Mesenchymal stem cell (in vitro differentiated cells and primary cell): ENCODE results near the gene ABI2.
A peak's percentile ranks its signal among the peaks of the same experiment; 100 is the strongest.
"Not testable (repeated sequence)": the region's sequence is repeated elsewhere in the genome, so short reads cannot be mapped to it uniquely, and the experiment has no call there.

Experiments used
- DNase-seq: peaks from one replicate; pipeline ENCODE4 v3.0.0-alpha.2; 2013
- H2AFZ ChIP-seq: one replicate; pipeline ENCODE4 v1.6.1; 2013; ENCODE audit warnings: low read depth, mild to moderate bottlenecking, control low read depth, inconsistent platforms, low read length, moderate library complexity
- H2AK5ac ChIP-seq: 2 replicates; pipeline ENCODE4 v1.6.1; 2013; ENCODE audit warnings: low read length, moderate library complexity, mild to moderate bottlenecking, inconsistent platforms; ENCODE audit not compliant: severe bottlenecking
- H2BK120ac ChIP-seq: one replicate; pipeline ENCODE4 v1.6.1; 2013; ENCODE audit warnings: low read depth, mild to moderate bottlenecking, inconsistent platforms, low read length, moderate library complexity
- H2BK12ac ChIP-seq, 2 experiments: one replicate each; pipeline ENCODE4 v1.6.1; 2013; ENCODE audit warnings: inconsistent platforms in 2 of 2, low read length in 2 of 2, mild to moderate bottlenecking in 2 of 2, moderate library complexity in 2 of 2, control low read depth in 1 of 2
- H2BK15ac ChIP-seq: one replicate; pipeline ENCODE4 v1.6.1; 2013; ENCODE audit warnings: mild to moderate bottlenecking, low read depth, inconsistent platforms; ENCODE audit not compliant: poor library complexity, severe bottlenecking
- H2BK5ac ChIP-seq: 2 replicates; pipeline ENCODE4 v1.6.1; 2013; ENCODE audit warnings: low read depth, mild to moderate bottlenecking, low read length, control low read depth, inconsistent platforms; ENCODE audit not compliant: poor library complexity, severe bottlenecking
- H3K14ac ChIP-seq, 2 experiments: one replicate each; pipeline ENCODE4 v1.6.1; 2013; ENCODE audit warnings: inconsistent platforms in 2 of 2, low read length in 2 of 2, control low read depth in 1 of 2, mild to moderate bottlenecking in 1 of 2, moderate library complexity in 1 of 2
- H3K18ac ChIP-seq, 2 experiments: one replicate each; pipeline ENCODE4 v1.6.1; 2013; ENCODE audit warnings: inconsistent platforms in 2 of 2, low read length in 2 of 2, control low read depth in 1 of 2, low read depth in 1 of 2, mild to moderate bottlenecking in 1 of 2
- H3K23ac ChIP-seq, 2 experiments: one replicate each; pipeline ENCODE4 v1.6.1; 2013; ENCODE audit warnings: inconsistent platforms in 2 of 2, low read length in 2 of 2, mild to moderate bottlenecking in 2 of 2, moderate library complexity in 2 of 2, control low read depth in 1 of 2
- H3K27ac ChIP-seq: 2 replicates; pipeline ENCODE4 v1.5.1; 2013; ENCODE audit warnings: mild to moderate bottlenecking, moderate library complexity, low read length, control low read depth, inconsistent platforms; ENCODE audit not compliant: poor library complexity, severe bottlenecking
- H3K27me3 ChIP-seq, 2 experiments: 2 replicates each; pipeline versions ENCODE4 v1.6.1 to v1.7.0; 2013; ENCODE audit warnings: low read length in 2 of 2, mild to moderate bottlenecking in 2 of 2, moderate library complexity in 2 of 2, control low read depth in 1 of 2, inconsistent platforms in 1 of 2; ENCODE audit not compliant: control insufficient read depth in 1 of 2, insufficient read depth in 1 of 2
- H3K36me3 ChIP-seq, 2 experiments: 2 replicates each; pipeline versions ENCODE4 v1.6.1 to v1.7.0; 2013; ENCODE audit warnings: low read length in 2 of 2, control low read depth in 1 of 2, inconsistent platforms in 1 of 2, low read depth in 1 of 2, mild to moderate bottlenecking in 1 of 2; ENCODE audit not compliant: insufficient read depth in 2 of 2, control insufficient read depth in 1 of 2
- H3K4ac ChIP-seq, 2 experiments: one replicate each; pipeline ENCODE4 v1.6.1; 2013; ENCODE audit warnings: inconsistent platforms in 2 of 2, low read length in 2 of 2, mild to moderate bottlenecking in 2 of 2, moderate library complexity in 2 of 2, control low read depth in 1 of 2, low read depth in 1 of 2
- H3K4me1 ChIP-seq: 2 replicates; pipeline ENCODE4 v1.6.1; 2013; ENCODE audit warnings: low read depth, low read length, control low read depth; ENCODE audit not compliant: control insufficient read depth, insufficient read depth
- H3K4me2 ChIP-seq: 2 replicates; pipeline ENCODE4 v1.6.1; 2013; ENCODE audit warnings: low read length, mild to moderate bottlenecking, inconsistent platforms; ENCODE audit not compliant: poor library complexity, severe bottlenecking
- H3K4me3 ChIP-seq, 2 experiments: 2 replicates each; pipeline versions ENCODE4 v1.5.1 to v1.7.0; 2013; ENCODE audit warnings: low read length in 2 of 2, mild to moderate bottlenecking in 2 of 2, control low read depth in 1 of 2, low read depth in 1 of 2; ENCODE audit not compliant: insufficient read depth in 1 of 2
- H3K79me1 ChIP-seq: replicated peaks from 2 replicates; pipeline ENCODE4 v1.6.1; 2013; ENCODE audit warnings: mild to moderate bottlenecking, control low read depth, low read length, inconsistent platforms; ENCODE audit not compliant: poor library complexity, severe bottlenecking
- H3K9ac ChIP-seq: 2 replicates; pipeline ENCODE4 v1.7.0; 2013; ENCODE audit warnings: mild to moderate bottlenecking, low read length, moderate library complexity
- H3K9me3 ChIP-seq: 2 replicates; pipeline ENCODE4 v1.7.0; 2013; ENCODE audit warnings: mild to moderate bottlenecking, low read length; ENCODE audit not compliant: control insufficient read depth
- H4K8ac ChIP-seq: one replicate; pipeline ENCODE4 v1.6.1; 2013; ENCODE audit warnings: inconsistent platforms, mild to moderate bottlenecking, low read length, moderate library complexity
- H4K91ac ChIP-seq: one replicate; pipeline ENCODE4 v1.6.1; 2013; ENCODE audit warnings: mild to moderate bottlenecking, low read length, inconsistent platforms
- WGBS: methylation state at CpG from one replicate; pipeline ENCODE4 v1.1.7; 2013; ENCODE audit warnings: mixed read lengths; 5-methylcytosine and 5-hydroxymethylcytosine counted together

Gene ABI2

GRCh38 chr2:203418271-203418670 is 90.1 kb downstream of the ABI2 start:
- H3K9me3 ChIP-seq: peaks cover 6% of the 10 kb centered on the region
- no peak overlapping the region for H2BK12ac ChIP-seq
- no peak for DNase-seq
- H3K79me1 ChIP-seq: peaks cover 19% of the 10 kb centered on the region
- H4K91ac ChIP-seq: no peak overlapping the region
- no peak overlapping the region for H3K9ac ChIP-seq
- WGBS: 97% methylated on average over 8 of the region's 8 CpGs
- H3K23ac ChIP-seq: no peak overlapping the region
- no peak overlapping the region for H4K8ac ChIP-seq
- H2BK15ac ChIP-seq: no peak overlapping the region
- H2AK5ac ChIP-seq: no peak overlapping the region
- H3K14ac ChIP-seq: no peak overlapping the region
- H2BK120ac ChIP-seq: no peak overlapping the region
- H3K4me3 ChIP-seq: no peak overlapping the region
- no peak overlapping the region for H3K18ac ChIP-seq
- peaks cover 32 to 53% of the 10 kb centered on the region in 2 experiments for H3K36me3 ChIP-seq
- no peak overlapping the region for H2BK5ac ChIP-seq
- no peak overlapping the region for H3K4ac ChIP-seq
- no peak overlapping the region for H3K4me2 ChIP-seq
- H3K27ac ChIP-seq: no peak overlapping the region
- no peak overlapping the region for H2AFZ ChIP-seq
- no peaks in the 10 kb centered on the region for H3K27me3 ChIP-seq
- H3K4me1 ChIP-seq: no peaks in the 10 kb centered on the region

GRCh38 chr2:203427061-203427460 is 98.9 kb downstream of the ABI2 start:
- Histone ChIP-seq H2BK5ac (no peak overlapping the region), H3K27ac (no peak overlapping the region), H2BK12ac (no peak overlapping the region), H3K4ac (no peak overlapping the region), H2BK15ac (no peak overlapping the region), H3K36me3 (peaks cover 9 to 40% of the 10 kb centered on the region in 2 experiments), H2AFZ (no peak overlapping the region), H4K91ac (no peak overlapping the region), H3K9me3 (no peaks in the 10 kb centered on the region), H3K14ac (no peak overlapping the region), H3K4me3 (no peak overlapping the region), H4K8ac (no peak overlapping the region), H3K4me2 (no peak overlapping the region), H2BK120ac (no peak overlapping the region), H3K9ac (peak overlapping the region; percentile 21), H3K79me1 (peaks cover 8% of the 10 kb centered on the region), H3K18ac (no peak overlapping the region), H3K27me3 (no peaks in the 10 kb centered on the region), H2AK5ac (no peak overlapping the region), H3K4me1 (no peaks in the 10 kb centered on the region), H3K23ac (no peak overlapping the region)
- peak; percentile 80 for DNase-seq
- 8% methylated on average over 2 of the region's 2 CpGs for WGBS

- not testable (repeated sequence) for H3K27ac ChIP-seq, H2BK5ac ChIP-seq, H2BK15ac ChIP-seq, H3K4me2 ChIP-seq, H3K4ac ChIP-seq, H2BK120ac ChIP-seq, H4K8ac ChIP-seq, H2AFZ ChIP-seq, H3K4me1 ChIP-seq, H3K18ac ChIP-seq, H3K79me1 ChIP-seq, H3K27me3 ChIP-seq, DNase-seq, H3K9ac ChIP-seq, H4K91ac ChIP-seq, H3K23ac ChIP-seq, H3K9me3 ChIP-seq, H2AK5ac ChIP-seq, H2BK12ac ChIP-seq, H3K14ac ChIP-seq, H3K4me3 ChIP-seq
- 97% methylated on average over 2 of the region's 4 CpGs for WGBS
- peaks cover 9 to 39% of the 10 kb centered on the region in 2 experiments for H3K36me3 ChIP-seq
Measured at GRCh38 chr2:203429643-203430042, 101.4 kb downstream of the ABI2 start.

GRCh38 chr2:203431391-203432185 is 103.4 kb downstream of the ABI2 start:
- H2BK12ac ChIP-seq: no peak overlapping the region
- H3K18ac ChIP-seq: no peak overlapping the region
- no peak for DNase-seq
- H2BK120ac ChIP-seq: no peak overlapping the region
- no peak overlapping the region for H4K8ac ChIP-seq
- H4K91ac ChIP-seq: no peak overlapping the region
- no CpG with 5 or more reads among the region's 5 CpGs for WGBS
- H3K4me2 ChIP-seq: no peak overlapping the region
- no peaks in the 10 kb centered on the region for H3K4me1 ChIP-seq
- H2BK15ac ChIP-seq: no peak overlapping the region
- H3K4ac ChIP-seq: no peak overlapping the region
- H3K4me3 ChIP-seq: no peak overlapping the region
- no peak overlapping the region for H3K27ac ChIP-seq
- no peaks in the 10 kb centered on the region for H3K9me3 ChIP-seq
- peaks cover 7% of the 10 kb centered on the region for H3K79me1 ChIP-seq
- H3K27me3 ChIP-seq: no peaks in the 10 kb centered on the region
- H3K23ac ChIP-seq: no peak overlapping the region
- no peak overlapping the region for H2AK5ac ChIP-seq
- H3K9ac ChIP-seq: no peak overlapping the region
- no peak overlapping the region for H3K14ac ChIP-seq
- peaks cover 8 to 52% of the 10 kb centered on the region in 2 experiments for H3K36me3 ChIP-seq
- no peak overlapping the region for H2BK5ac ChIP-seq
- H2AFZ ChIP-seq: no peak overlapping the region
